HG02870 (cell line): ENCODE data around the gene KCNMA1.

Source experiments
- ATAC-seq: cut with Tn5 transposase; IDR thresholded peaks from one replicate; pipeline ENCODE4 v1.9.1; 2021; ENCODE audit warnings: mild to moderate bottlenecking, moderate library complexity; ENCODE audit not compliant: unreplicated experiment

KCNMA1 gene

GRCh38 chr10:77231375-77231774 is 406.2 kb downstream of the KCNMA1 start:
- no peak for ATAC-seq

- ATAC-seq, result no peak
Observed at GRCh38 chr10:77230194-77230593, 407.4 kb downstream of the KCNMA1 start.

GRCh38 chr10:77229704-77230103 is 407.9 kb downstream of the KCNMA1 start:
- ATAC-seq, result no peak

GRCh38 chr10:77228559-77228958 is 409.0 kb downstream of the KCNMA1 start:
- no peak for ATAC-seq

- ATAC-seq, result no peak
Observed at GRCh38 chr10:77226853-77227565, 410.6 kb downstream of the KCNMA1 start.

- ATAC-seq, result no peak
Observed at GRCh38 chr10:77226452-77226851, 411.2 kb downstream of the KCNMA1 start.

- no peak for ATAC-seq
Observed at GRCh38 chr10:77226020-77226419, 411.6 kb downstream of the KCNMA1 start.

GRCh38 chr10:77223526-77224460 is 413.8 kb downstream of the KCNMA1 start:
- no peak for ATAC-seq

- ATAC-seq, result no peak
Observed at GRCh38 chr10:77220150-77220549, 417.5 kb downstream of the KCNMA1 start.

GRCh38 chr10:77219046-77219445 is 418.6 kb downstream of the KCNMA1 start:
- ATAC-seq, result no peak

GRCh38 chr10:77214799-77215198 is 422.8 kb downstream of the KCNMA1 start:
- no peak for ATAC-seq

GRCh38 chr10:77212632-77213031 is 425.0 kb downstream of the KCNMA1 start:
- no peak for ATAC-seq

- ATAC-seq, result no peak
Observed at GRCh38 chr10:77210645-77211044, 427.0 kb downstream of the KCNMA1 start.

- ATAC-seq, result no peak
Observed at GRCh38 chr10:77208684-77209256, 428.8 kb downstream of the KCNMA1 start.

- no peak for ATAC-seq
Observed at GRCh38 chr10:77207828-77208185, 429.8 kb downstream of the KCNMA1 start.

- ATAC-seq, result no peak
Observed at GRCh38 chr10:77207182-77207827, 430.3 kb downstream of the KCNMA1 start.

GRCh38 chr10:77205135-77205534 is 432.5 kb downstream of the KCNMA1 start:
- ATAC-seq, result no peak

GRCh38 chr10:77204171-77204570 is 433.4 kb downstream of the KCNMA1 start:
- ATAC-seq, result no peak

- ATAC-seq, result no peak
Observed at GRCh38 chr10:77202857-77203256, 434.8 kb downstream of the KCNMA1 start.

- no peak for ATAC-seq
Observed at GRCh38 chr10:77201135-77202106, 436.2 kb downstream of the KCNMA1 start.
